Prostate gland (tissue), 2 donors: ENCODE results near the gene RDH12.

Source experiments
- CTCF ChIP-seq, 4 experiments: fragments of 200-600 bp in 2 of 4; fragments of 450-650 bp in 2 of 4; sonication (generic) in 2 of 4; IDR thresholded peaks; 1 replicate in 3 of 4; 2 replicates in 1 of 4; pipeline ENCODE4 v1.5.1; 2016 to 2019; ENCODE audit warnings: antibody characterized with exemption in 4 of 4, mild to moderate bottlenecking in 2 of 4, moderate library complexity in 2 of 4
- POLR2A ChIP-seq: fragments of 450-650 bp; IDR thresholded peaks from one replicate; pipeline ENCODE4 v1.6.1; 2016; ENCODE audit warnings: antibody characterized with exemption, mild to moderate bottlenecking
- POLR2AphosphoS5 ChIP-seq: sonication (generic); formaldehyde crosslinking; IDR thresholded peaks from one replicate; pipeline ENCODE4 v1.6.1; 2017; ENCODE audit warnings: antibody characterized with exemption

- TF ChIP-seq POLR2A: no peak
- TF ChIP-seq CTCF (IDR thresholded peaks at IDR 0.05): no peak
- no peak for TF ChIP-seq POLR2AphosphoS5
Measured at GRCh38 chr14:67766035-67766680, 64.5 kb downstream of the RDH12 start.
